Left colon (tissue), 2 donors: ENCODE results near the gene ANTXR1. TPM values are rescaled to one million over a fixed set of nuclear protein-coding genes. Genes with fewer than 3 reads are reported as not detected.
"Not testable (repeated sequence)": the region's sequence is repeated elsewhere in the genome, so short reads cannot be mapped to it uniquely, and the experiment has no call there.

Experiments
- ATAC-seq: fragments of 200-7000 bp; cut with Tn5 transposase; one replicate; pipeline ENCODE4 v1.9.1; 2020; ENCODE audit warnings: mild to moderate bottlenecking, moderate library complexity
- DNase-seq, 2 donors: peaks; one replicate each; pipeline ENCODE4 v3.0.0-alpha.2; 2020
- intact Hi-C, 2 donors: fragments of 100-400 bp; cut with DNase I in 1 of 2; cut with micrococcal nuclease in 1 of 2; formaldehyde crosslinking; loops; one replicate each; pipeline versions ENCODE4 v1.11.2 to v1.14.0; 2022; cut with DNase I, micrococcal nuclease
- total RNA-seq, 2 donors: library from RNA; stranded (reverse); fragmentation: NEBNext Ultra II Directional; extraction: Animal tissue kit (Norgen Biotek cat#: 25700); gene quantifications; one replicate each; pipeline ENCODE4 v1.2.1, GENCODE V29; 2021
- donor health status: DM: no; HTN: no; CAD: no.
- donor health status: DM: yes; HTN: yes; CAD: no.

The ANTXR1 gene
- total RNA-seq, 2 donors from 2014 or later, result 13.8 to 17.3 TPM

DNA sequence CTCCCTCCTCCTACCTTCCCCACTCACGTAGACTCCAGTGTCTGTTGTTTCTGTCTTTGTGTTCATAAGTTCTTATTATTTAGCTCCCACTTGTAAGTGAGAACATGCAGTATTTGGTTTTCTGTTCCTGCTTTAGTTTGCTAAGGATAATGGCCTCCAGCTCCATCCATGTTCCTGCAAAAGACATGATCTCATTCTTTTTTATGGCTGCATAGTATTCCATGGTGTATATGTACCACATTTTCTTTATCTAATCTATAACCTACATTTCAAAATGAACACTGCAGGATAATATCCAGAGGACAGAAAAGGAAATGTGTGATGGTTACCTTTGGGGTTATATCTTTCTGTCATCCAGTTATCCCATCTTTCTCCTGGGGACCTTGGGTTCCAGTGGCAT is 218.0 kb downstream of the ANTXR1 start:
- DNase-seq, intact Hi-C loops, ATAC-seq: not testable (repeated sequence)

DNA sequence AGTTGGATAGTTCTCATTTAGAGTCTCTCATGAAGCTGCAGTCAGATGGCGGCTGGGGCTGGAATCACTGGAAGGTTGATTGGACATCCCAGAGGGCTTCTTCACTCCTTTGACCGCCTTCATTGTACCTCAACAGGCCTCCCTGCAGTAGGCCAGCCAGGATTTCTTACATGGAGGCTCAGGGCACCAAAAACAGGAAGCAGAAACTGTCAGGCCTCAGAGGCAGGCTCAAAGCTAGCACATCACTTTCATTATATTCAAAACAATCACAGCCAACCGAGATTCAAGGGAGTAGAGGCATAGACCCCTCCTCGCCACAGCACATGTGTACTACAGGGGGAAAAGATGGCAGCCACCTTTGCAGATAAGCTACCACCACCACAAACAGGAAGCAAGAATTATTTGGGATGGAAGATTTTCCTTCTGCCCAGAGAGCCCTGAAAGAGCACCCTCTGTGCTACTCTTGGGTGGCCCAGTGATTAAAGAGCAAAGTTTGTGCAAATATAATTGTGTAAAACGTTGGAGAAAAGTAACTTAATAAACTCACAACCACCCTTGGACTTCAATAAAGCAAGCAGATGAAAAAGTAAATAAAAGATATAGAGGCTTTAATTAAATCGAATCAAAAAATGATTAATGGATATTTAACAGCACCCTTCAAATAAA is 218.8 kb downstream of the ANTXR1 start:
- intact Hi-C loops, result no loop called here
- DNase-seq (no peak), ATAC-seq (no peak)

- DNase-seq, intact Hi-C loops, ATAC-seq: not testable (repeated sequence)
These were observed 222.9 kb downstream of the ANTXR1 start for GRCh38 chr2:69235835-69236234.

GRCh38 chr2:69237070-69237670 is 224.2 kb downstream of the ANTXR1 start:
- ATAC-seq, result peak; percentile 93
- no peak for DNase-seq
- intact Hi-C loops, result no loop called here

GRCh38 chr2:69238449-69239031 is 225.6 kb downstream of the ANTXR1 start:
- DNase-seq (no peak), ATAC-seq (peak; percentile 58)
- intact Hi-C loops, result no loop called here

GRCh38 chr2:69241093-69241492 is 228.1 kb downstream of the ANTXR1 start:
- intact Hi-C loops, result no loop called here
- ATAC-seq, result no peak
- no peak for DNase-seq

DNA sequence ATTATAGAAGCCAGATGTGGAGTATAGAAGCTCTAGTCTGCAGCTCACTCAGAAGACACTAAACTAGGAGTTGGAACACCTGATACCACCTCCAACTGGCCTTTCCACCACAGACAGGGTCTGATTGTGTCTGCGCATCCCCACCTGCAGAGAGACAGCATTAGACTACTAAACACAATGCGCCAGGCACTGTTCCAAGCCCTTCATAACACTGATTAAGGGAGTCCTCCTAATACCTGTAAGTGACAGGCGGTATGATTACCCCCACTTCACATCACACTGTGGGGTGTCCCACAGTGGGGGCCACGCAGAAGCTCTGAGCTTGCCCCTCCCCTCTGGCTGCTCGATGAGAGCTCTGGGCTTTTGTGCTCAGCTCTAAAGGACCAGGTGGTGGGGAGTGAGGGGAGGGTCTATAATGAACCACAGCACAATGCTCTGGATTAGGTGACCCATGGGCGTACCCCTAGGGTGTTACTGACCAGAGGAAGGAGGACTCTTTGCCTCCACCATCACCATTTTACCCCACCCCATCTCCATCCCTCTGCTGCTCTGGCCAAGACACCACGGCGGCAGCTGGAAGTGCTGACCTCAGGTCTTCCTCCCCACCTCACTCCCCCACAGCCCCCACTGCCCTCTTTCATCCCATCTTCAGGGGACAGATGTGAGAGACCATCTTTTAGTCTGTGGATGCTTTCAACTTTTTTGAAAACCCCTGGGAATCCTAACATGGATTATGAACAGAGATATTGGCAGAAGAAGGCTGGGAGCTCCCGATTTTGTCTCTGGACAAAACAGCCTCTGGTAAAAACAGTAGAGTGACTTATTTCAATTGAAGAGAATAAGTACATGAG is 228.9 kb downstream of the ANTXR1 start:
- intact Hi-C loops, result no loop called here
- DNase-seq (no peak), ATAC-seq (no peak)

- ATAC-seq, result no peak
- intact Hi-C loops, result no loop called here
- DNase-seq, result no peak
These were observed 229.7 kb downstream of the ANTXR1 start for GRCh38 chr2:69242651-69243051.

GRCh38 chr2:69243652-69244051 is 230.7 kb downstream of the ANTXR1 start:
- DNase-seq, result no peak
- ATAC-seq, result no peak
- intact Hi-C loops, result no loop called here

DNA sequence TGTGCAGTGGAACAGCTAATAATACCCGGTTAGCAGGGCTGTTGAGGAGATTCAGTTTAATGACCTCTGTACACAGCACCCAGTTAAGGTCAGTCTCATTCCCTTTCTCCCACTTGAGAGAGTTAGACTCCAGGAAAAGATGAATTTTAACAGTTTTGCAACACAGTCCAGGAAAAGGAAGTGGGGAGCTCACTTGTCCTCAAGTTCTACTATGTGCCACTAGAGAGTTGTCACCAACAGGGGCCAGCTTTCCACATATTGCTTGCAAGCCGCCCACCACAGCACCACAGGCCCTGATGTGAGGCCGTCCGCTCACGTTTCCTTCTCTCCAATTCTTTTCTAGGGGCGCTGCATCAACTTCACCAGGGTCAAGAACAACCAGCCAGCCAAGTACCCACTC is 231.9 kb downstream of the ANTXR1 start:
- ATAC-seq (no peak), DNase-seq (no peak)
- intact Hi-C loops, result no loop called here

- intact Hi-C loops, result no loop called here
- DNase-seq, result no peak
- no peak for ATAC-seq
These were observed 234.6 kb downstream of the ANTXR1 start for GRCh38 chr2:69247583-69247982.

DNA sequence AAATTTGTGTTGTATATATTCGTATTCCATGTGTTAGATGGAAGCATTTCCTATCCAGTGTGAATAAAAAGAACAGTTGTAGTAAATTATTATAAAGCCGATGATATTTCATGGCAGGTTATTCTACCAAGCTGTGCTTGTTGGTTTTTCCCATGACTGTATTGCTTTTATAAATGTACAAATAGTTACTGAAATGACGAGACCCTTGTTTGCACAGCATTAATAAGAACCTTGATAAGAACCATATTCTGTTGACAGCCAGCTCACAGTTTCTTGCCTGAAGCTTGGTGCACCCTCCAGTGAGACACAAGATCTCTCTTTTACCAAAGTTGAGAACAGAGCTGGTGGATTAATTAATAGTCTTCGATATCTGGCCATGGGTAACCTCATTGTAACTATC is 235.3 kb downstream of the ANTXR1 start:
- intact Hi-C loops, result no loop called here
- DNase-seq (no peak), ATAC-seq (no peak)

DNA sequence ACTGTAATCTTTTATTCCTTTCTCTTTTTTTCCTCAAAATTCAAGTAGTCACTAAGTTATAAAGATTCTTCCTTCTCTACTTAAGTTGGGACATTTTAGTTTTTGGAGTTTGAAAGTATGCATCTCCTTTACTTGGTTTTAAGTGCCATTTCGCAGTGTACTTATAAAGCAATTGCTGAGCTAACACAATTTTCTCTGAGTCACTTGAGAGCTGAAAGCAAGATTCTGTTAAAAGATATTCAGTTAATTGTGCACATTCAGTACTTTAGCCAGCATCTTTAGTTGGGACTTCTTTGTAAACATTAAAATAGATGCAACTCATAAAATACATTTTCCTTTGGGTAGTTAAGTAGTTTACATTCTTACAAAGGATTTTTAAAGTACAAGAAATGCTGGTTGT is 238.0 kb downstream of the ANTXR1 start:
- ATAC-seq (no peak), DNase-seq (no peak)
- intact Hi-C loops, result no loop called here

GRCh38 chr2:69251943-69252342 is 239.0 kb downstream of the ANTXR1 start:
- DNase-seq (no peak), ATAC-seq (no peak)
- intact Hi-C loops, result no loop called here

GRCh38 chr2:69253112-69253511 is 240.1 kb downstream of the ANTXR1 start:
- ATAC-seq, result no peak

DNA sequence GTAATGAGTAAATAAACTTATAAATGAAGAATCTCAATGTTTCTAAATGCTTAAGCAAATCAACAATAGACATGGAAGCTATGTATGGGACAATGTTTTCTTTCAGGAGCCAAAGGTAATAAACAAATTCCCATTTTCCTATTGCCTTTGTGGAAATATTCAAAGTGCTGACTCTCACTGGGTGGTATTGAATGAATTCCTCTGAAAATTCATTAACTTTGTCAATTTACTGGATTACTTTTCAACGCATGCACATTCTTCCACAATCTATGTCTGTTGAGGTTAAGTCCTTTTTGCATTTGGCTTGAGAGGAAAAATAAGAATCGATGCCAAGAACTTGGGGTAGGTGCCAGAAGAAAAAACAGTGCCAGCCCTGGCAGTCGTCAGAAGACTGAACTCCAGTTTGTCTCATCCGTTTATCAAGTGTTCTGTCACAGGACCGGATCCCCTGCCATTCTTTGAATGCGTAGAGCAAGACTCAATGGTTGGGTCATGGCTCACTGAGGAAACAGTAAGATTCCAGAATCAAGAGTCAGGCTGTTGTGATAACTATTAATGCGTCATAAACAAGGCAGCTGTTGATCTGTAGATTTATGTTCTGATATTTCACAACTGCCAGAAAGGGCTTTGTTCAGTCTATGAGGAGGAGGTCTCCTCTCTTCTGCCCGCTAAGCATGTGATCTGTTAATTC is 240.8 kb downstream of the ANTXR1 start:
- intact Hi-C loops, result no loop called here
- no peak for DNase-seq

More at GRCh38 chr2:69253112-69253511, 240.1 kb downstream of the ANTXR1 start:
- DNase-seq, result no peak
- intact Hi-C loops, result no loop called here

DNA sequence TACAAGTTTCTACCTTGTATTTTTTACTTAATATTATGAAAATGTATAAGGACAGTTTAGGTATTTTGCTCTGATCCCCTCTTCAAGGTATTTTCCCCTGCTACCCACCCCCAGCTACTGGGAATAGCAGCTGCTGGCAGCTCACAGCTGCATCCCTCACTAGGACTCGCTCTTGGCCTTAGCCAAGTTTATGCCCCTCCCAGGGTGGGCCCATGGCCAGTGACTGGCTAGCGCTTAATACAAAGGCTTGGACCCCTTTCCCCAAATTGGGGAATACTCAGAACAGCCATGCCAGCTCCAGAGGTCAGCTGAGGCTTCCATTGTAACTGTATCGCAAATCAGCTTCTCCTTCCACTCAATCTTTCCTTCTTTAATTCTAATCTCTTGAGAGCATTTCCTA is 242.8 kb downstream of the ANTXR1 start:
- DNase-seq, result no peak
- no peak for ATAC-seq
- intact Hi-C loops, result no loop called here

More for the DNA sequence above, 240.8 kb downstream of the ANTXR1 start:
- no peak for ATAC-seq

GRCh38 chr2:69259994-69260591 is 247.1 kb downstream of the ANTXR1 start:
- ATAC-seq, DNase-seq, intact Hi-C loops: not testable (repeated sequence)

DNA sequence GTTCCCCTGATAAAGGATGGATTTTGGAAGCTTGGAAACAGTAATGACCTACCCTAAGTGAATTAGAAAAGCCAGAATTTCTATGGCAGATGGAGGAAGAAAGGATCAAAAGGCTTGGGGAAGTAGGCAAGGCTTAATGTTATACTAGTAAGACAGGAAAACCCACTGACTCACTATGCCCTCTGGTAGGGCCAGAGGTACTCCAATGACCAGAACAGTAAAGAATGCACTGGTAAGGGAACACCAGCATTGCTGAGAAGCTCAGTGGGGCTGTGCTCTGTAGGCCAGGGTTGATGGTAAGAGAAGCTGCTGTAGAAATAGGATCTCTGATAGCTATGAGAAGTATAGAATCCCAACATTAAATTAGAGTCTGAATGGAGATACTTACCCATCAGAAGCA is 247.7 kb downstream of the ANTXR1 start:
- intact Hi-C loops, result no loop called here
- DNase-seq (no peak), ATAC-seq (no peak)
